ENCODE data around the gene VEPH1. TPM values are rescaled to one million over a fixed set of nuclear protein-coding genes. Genes with fewer than 3 reads are reported as not detected.

Gene VEPH1
- total and polyA plus RNA-seq, 9 of the 15 experiments (the other 6 are each of a cell fraction or from before 2014, with no cell fraction given), result 4.5 to 15.6 (median 5.8) TPM

DNA sequence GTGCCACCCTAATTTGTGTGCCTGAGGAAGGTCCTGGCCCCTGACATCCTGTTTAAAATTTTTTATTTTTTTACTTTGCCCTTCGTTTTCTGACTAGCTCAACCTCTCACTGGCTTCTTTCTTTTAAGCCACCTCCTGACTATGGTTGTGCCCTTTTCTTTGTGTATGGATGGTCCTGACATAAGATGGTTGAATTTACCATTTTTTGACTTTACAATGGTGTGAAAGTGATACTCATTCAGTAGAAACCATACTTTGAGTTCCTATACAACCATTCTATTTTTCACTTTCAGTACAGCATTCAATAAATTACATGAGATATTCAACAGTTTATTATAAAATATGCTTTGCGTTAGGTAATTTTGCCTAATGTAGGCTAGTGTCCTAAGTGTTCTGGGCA lies 140.9 kb downstream of the VEPH1 start:
- no peak overlapping the region for H2AFZ ChIP-seq (ENCODE audit: low read depth, low read length)
- H3K9me3 ChIP-seq (replicated peaks; ENCODE audit: control insufficient read depth, insufficient read depth, low read depth, low read length), result no peaks in the 10 kb centered on the region
- no peak for ATAC-seq

More for the DNA sequence above, 140.9 kb downstream of the VEPH1 start:
- Histone ChIP-seq H3K4me3 (no peak overlapping the region), H3K9me1 (ENCODE audit: control insufficient read depth, insufficient read depth, low read length) (no peaks in the 10 kb centered on the region), H3K4me1 (replicated peaks in 1 of 2; ENCODE audit: control insufficient read depth in 2 of 2, insufficient read depth in 2 of 2, low read length in 2 of 2) (no peaks in the 10 kb centered on the region), H3K36me3 (ENCODE audit: control insufficient read depth, insufficient read depth, low read length) (no peaks in the 10 kb centered on the region), H3K79me2 (ENCODE audit: control insufficient read depth, insufficient read depth, low read length) (no peaks in the 10 kb centered on the region), H3K27ac (ENCODE audit: extremely low read depth, low read depth, low read length) (no peak overlapping the region), H4K20me1 (replicated peaks; ENCODE audit: control insufficient read depth, insufficient read depth, low read length) (no peaks in the 10 kb centered on the region), H3K9ac (ENCODE audit: insufficient read depth in 1 of 2, low read depth in 2 of 2, low read length in 2 of 2) (no peak overlapping the region), H3K4me2 (ENCODE audit: insufficient read depth, low read length) (no peak overlapping the region), H3K27me3 (ENCODE audit: control insufficient read depth in 2 of 2, insufficient read depth in 2 of 2, low read length in 2 of 2) (no peaks in the 10 kb centered on the region)
- BruUV-seq (replicated peaks), result no TSS peak
- TF ChIP-seq XRCC5 (IDR thresholded peaks at IDR 0.05; ENCODE audit: low read depth, low read length), result no peak
- no peak for TF ChIP-seq TFAP4 (CRISPR knock-in tag; IDR thresholded peaks at IDR 0.05; ENCODE audit: borderline replicate concordance)
- no peak for TF ChIP-seq MTF1 (CRISPR knock-in tag; IDR thresholded peaks at IDR 0.05; ENCODE audit: borderline replicate concordance)
- no peak for TF ChIP-seq NCOR1 (IDR thresholded peaks at IDR 0.05)
- TF ChIP-seq NRF1 (conservative IDR thresholded peaks at IDR 0.05 in 1 of 2, IDR thresholded peaks at IDR 0.05 in 1 of 2), result no peak
- TF ChIP-seq, protein P1, sequence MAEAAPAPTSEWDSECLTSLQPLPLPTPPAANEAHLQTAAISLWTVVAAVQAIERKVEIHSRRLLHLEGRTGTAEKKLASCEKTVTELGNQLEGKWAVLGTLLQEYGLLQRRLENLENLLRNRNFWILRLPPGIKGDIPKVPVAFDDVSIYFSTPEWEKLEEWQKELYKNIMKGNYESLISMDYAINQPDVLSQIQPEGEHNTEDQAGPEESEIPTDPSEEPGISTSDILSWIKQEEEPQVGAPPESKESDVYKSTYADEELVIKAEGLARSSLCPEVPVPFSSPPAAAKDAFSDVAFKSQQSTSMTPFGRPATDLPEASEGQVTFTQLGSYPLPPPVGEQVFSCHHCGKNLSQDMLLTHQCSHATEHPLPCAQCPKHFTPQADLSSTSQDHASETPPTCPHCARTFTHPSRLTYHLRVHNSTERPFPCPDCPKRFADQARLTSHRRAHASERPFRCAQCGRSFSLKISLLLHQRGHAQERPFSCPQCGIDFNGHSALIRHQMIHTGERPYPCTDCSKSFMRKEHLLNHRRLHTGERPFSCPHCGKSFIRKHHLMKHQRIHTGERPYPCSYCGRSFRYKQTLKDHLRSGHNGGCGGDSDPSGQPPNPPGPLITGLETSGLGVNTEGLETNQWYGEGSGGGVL (CRISPR knock-in tag; IDR thresholded peaks at IDR 0.05), result no peak
- TF ChIP-seq POLR2G (IDR thresholded peaks at IDR 0.05; ENCODE audit: low read depth, low read length), result no peak
- TF ChIP-seq NR2C2 (CRISPR knock-in tag; IDR thresholded peaks at IDR 0.05), result no peak
- no peak for TF ChIP-seq NR2C2 (tag; IDR thresholded peaks at IDR 0.05)
- TF ChIP-seq PRMT5 (CRISPR knock-in tag; IDR thresholded peaks at IDR 0.05), result no peak
- DNase-seq (ENCODE audit: extremely low read depth in 1 of 4, low spot score in 3 of 4) (no peak), FAIRE-seq (no peak)
- intact Hi-C loops (cut with micrococcal nuclease) (no loop called here), in situ Hi-C loops (cut with MboI) (no loop called here)
- ChIA-PET POLR2A (interaction anchor here (1.3 kb wide), 1 partner anchor 127 kb away, joined by 4 read pairs; no protein-coding TSS in a partner anchor), CTCF (ENCODE audit: low intra/inter-chr PET ratio) (no interaction called here)
- 23% methylated on average over 2 of the region's 2 CpGs for WGBS (ENCODE audit: insufficient coverage, low coverage, missing lambda C conversion rate)
